ENCODE measurements around the gene DEXI.
A peak's percentile ranks its signal among the peaks of the same experiment; 100 is the strongest.

DEXI gene

GRCh38 chr16:10892782-10893318 lies 49.4 kb downstream of the DEXI start:
- Histone ChIP-seq H3K27me3 (peaks cover 0 to 24% of the 10 kb centered on the region in 2 donors), H3K4me1 (no peaks in the 10 kb centered on the region), H3K36me3 (no peaks in the 10 kb centered on the region), H3K27ac (no peak overlapping the region), H3K9me3 (no peaks in the 10 kb centered on the region), H3K4me3 (no peak overlapping the region)
- TF ChIP-seq, protein P1, sequence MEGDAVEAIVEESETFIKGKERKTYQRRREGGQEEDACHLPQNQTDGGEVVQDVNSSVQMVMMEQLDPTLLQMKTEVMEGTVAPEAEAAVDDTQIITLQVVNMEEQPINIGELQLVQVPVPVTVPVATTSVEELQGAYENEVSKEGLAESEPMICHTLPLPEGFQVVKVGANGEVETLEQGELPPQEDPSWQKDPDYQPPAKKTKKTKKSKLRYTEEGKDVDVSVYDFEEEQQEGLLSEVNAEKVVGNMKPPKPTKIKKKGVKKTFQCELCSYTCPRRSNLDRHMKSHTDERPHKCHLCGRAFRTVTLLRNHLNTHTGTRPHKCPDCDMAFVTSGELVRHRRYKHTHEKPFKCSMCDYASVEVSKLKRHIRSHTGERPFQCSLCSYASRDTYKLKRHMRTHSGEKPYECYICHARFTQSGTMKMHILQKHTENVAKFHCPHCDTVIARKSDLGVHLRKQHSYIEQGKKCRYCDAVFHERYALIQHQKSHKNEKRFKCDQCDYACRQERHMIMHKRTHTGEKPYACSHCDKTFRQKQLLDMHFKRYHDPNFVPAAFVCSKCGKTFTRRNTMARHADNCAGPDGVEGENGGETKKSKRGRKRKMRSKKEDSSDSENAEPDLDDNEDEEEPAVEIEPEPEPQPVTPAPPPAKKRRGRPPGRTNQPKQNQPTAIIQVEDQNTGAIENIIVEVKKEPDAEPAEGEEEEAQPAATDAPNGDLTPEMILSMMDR (IDR thresholded peaks at IDR 0.05): no peak
- intact Hi-C loops (cut with DNase I; ENCODE audit: low total_unique reads): no loop called here
- DNase-seq: no peak

DNA sequence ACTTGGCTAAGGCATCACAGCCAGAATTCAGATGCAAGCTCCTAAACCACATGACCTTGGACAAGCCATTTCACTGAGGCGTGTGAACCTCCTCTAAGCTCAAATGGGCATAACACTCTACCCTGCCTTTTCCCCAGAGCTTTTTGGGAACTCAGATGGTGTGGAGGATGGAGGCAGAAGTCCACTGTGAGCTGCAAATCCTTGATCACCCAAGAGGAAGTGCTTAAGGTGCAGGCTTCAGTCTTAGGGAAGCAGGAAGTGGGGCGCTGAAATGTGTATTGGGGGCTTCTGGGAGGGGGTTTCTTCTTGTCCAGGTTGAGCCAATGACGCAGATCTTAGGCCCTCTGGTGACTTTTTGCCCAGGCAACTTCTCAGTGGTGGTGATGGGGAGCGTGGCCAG lies 52.4 kb downstream of the DEXI start:
- Histone ChIP-seq H3K4me1 (no peaks in the 10 kb centered on the region), H3K4me3 (no peak overlapping the region), H3K27me3 (peaks cover 0 to 17% of the 10 kb centered on the region in 2 donors), H3K36me3 (no peaks in the 10 kb centered on the region), H3K27ac (no peak overlapping the region), H3K9me3 (no peaks in the 10 kb centered on the region)
- DNase-seq: no peak
- TF ChIP-seq, protein P1 (IDR thresholded peaks at IDR 0.05): no peak
- intact Hi-C loops (cut with DNase I; ENCODE audit: low total_unique reads): no loop called here

DNA sequence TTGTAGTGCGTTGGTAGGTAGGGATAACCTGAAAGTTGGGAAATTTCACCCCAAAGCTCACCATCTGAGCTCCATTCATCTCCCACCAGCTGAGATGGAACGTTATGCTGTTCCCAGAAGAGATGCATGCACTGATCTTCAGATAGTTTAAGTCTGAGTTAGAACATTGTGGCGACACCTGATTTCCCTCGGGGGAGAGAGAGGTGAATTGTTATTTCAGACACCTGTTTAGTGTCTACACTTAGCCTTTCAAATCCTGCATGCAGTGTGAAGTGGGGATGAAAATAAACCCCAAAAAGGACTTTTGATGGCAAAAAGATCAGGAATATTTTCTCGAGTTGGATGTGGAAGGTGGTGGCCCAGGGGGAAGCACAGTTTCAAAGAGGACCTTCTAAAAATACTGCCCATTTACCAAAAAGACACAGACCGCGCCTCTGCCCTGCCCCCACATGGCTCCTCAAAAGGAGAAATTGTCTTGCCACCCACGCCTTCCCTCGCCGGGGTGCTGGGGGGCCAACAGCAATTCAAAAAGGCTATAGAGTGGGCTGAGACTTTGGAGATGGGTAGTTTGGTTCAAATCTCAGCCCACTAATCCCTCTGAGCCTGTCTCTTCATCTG lies 53.8 kb downstream of the DEXI start:
- TF ChIP-seq, protein P1 (IDR thresholded peaks at IDR 0.05): no peak
- Histone ChIP-seq H3K4me3 (no peak overlapping the region), H3K36me3 (no peaks in the 10 kb centered on the region), H3K9me3 (no peaks in the 10 kb centered on the region), H3K4me1 (no peaks in the 10 kb centered on the region), H3K27me3 (peaks cover 0 to 22% of the 10 kb centered on the region in 2 donors), H3K27ac (no peak overlapping the region)
- DNase-seq: peak in 1 of 2 donors; percentile 37
- intact Hi-C loops (cut with DNase I; ENCODE audit: low total_unique reads): no loop called here

- TF ChIP-seq, protein P1 (IDR thresholded peaks at IDR 0.05): no peak
- Histone ChIP-seq H3K36me3 (no peaks in the 10 kb centered on the region), H3K9me3 (no peaks in the 10 kb centered on the region), H3K27me3 (peaks cover 0 to 36% of the 10 kb centered on the region in 2 donors), H3K4me3 (no peak overlapping the region), H3K4me1 (no peaks in the 10 kb centered on the region), H3K27ac (no peak overlapping the region)
- intact Hi-C loops (cut with DNase I; ENCODE audit: low total_unique reads): no loop called here
- peak in 1 of 2 donors; percentile 62 for DNase-seq
Observed at GRCh38 chr16:10885246-10885645, 57.0 kb downstream of the DEXI start.

- TF ChIP-seq, protein P1 (IDR thresholded peaks at IDR 0.05): no peak
- H3K4me3 ChIP-seq: no peak overlapping the region
Observed at GRCh38 chr16:10883004-10883403, 59.3 kb downstream of the DEXI start.

More at GRCh38 chr16:10883004-10883403, 59.3 kb downstream of the DEXI start:
- intact Hi-C loops (cut with DNase I; ENCODE audit: low total_unique reads): no loop called here
- no peak for DNase-seq
- H3K36me3 ChIP-seq: no peaks in the 10 kb centered on the region
- peaks cover 0 to 48% of the 10 kb centered on the region in 2 donors for H3K27me3 ChIP-seq
- H3K4me1 ChIP-seq: peaks cover 0 to 21% (median 13%) of the 10 kb centered on the region in 4 donors
- no peaks in the 10 kb centered on the region for H3K9me3 ChIP-seq
- no peak overlapping the region for H3K27ac ChIP-seq
